ENCODE measurements around the gene CD7. TPM values are rescaled to one million over a fixed set of nuclear protein-coding genes. Genes with fewer than 3 reads are reported as not detected.

CD7 gene
- total and polyA plus RNA-seq, 2 donors (not counting 1 experiment from before 2014, with no cell fraction given) = 0.67 to 1.3 TPM

DNA sequence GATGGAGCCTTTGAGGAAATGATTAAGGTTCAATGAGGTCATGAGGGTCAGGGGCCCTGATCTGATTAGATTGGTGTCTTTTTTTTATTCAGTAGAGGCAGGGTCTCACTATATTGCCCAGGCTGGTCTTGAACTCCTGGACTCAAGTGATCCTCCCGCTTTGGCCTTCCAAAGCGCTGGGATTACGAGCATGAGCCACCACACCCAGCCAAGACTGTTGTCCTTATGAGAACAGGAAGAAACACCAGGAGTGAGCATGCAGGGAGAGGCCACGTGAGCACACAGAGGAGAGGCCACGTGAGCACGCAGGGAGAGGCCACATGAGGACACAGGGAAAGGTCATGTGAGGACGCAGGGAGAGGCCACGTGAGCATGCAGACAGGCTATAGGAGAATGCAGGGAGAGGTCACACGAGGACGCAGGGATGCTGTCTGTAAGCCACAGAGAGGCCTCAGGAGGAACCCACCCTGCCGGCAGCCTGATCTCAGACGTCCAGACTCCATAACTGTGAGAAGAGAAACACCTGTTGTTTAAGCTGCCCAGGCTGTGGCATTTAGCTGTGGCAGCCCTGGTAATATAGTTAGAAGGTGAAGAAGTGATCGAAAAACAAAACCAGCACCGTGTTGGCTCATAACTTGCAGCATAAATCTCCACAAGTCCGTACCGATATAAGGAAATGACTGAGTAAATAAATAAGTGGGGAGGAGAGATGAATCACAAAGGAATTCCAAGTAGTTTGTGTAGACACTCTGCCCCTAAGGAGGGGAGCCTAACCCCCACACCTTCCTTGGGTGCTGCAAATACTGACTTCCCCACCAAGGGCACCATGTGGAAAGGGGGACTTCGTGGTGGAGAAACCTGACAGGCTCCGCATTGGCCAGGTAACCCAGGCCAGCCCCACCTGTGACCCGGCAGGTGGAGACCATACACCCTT is 29.3 kb downstream of the CD7 start:
- H3K36me3 ChIP-seq (replicated peaks in 1 of 2; ENCODE audit: control extremely low read depth in 1 of 2, control insufficient read depth in 1 of 2, extremely low read depth in 1 of 2, insufficient read depth in 2 of 2, low read length in 1 of 2) = no peaks in the 10 kb centered on the region
- 82% methylated on average over 17 of the region's 19 CpGs for WGBS (ENCODE audit: insufficient coverage)
- H3K9me3 Mint-ChIP-seq (ENCODE audit: insufficient read depth) = no peaks in the 10 kb centered on the region
- no peaks in the 10 kb centered on the region for H3K27me3 Mint-ChIP-seq
- no peak overlapping the region for H3K4me3 ChIP-seq (ENCODE audit: control extremely low read depth in 1 of 5, extremely low read depth in 1 of 5, insufficient read depth in 1 of 5, low read depth in 2 of 5, low read length in 4 of 5)
- no peak overlapping the region for H2AFZ ChIP-seq (ENCODE audit: insufficient read depth, low read depth, low read length, poor library complexity, severe bottlenecking)
- H3K4me3 Mint-ChIP-seq = no peak overlapping the region
- TF ChIP-seq, protein P1, sequence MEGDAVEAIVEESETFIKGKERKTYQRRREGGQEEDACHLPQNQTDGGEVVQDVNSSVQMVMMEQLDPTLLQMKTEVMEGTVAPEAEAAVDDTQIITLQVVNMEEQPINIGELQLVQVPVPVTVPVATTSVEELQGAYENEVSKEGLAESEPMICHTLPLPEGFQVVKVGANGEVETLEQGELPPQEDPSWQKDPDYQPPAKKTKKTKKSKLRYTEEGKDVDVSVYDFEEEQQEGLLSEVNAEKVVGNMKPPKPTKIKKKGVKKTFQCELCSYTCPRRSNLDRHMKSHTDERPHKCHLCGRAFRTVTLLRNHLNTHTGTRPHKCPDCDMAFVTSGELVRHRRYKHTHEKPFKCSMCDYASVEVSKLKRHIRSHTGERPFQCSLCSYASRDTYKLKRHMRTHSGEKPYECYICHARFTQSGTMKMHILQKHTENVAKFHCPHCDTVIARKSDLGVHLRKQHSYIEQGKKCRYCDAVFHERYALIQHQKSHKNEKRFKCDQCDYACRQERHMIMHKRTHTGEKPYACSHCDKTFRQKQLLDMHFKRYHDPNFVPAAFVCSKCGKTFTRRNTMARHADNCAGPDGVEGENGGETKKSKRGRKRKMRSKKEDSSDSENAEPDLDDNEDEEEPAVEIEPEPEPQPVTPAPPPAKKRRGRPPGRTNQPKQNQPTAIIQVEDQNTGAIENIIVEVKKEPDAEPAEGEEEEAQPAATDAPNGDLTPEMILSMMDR (IDR thresholded peaks at IDR 0.05) = no peak
- no peak for TF ChIP-seq EZH2 (IDR thresholded peaks at IDR 0.05; ENCODE audit: borderline replicate concordance, insufficient read depth, low read depth, low read length, poor library complexity, severe bottlenecking)
- peaks cover 18% of the 10 kb centered on the region for H3K4me1 Mint-ChIP-seq
- H3K9ac ChIP-seq (ENCODE audit: low read length) = no peak overlapping the region
- peaks cover 0 to 4% (median 0%) of the 10 kb centered on the region in 3 donors for H3K9me3 ChIP-seq (ENCODE audit: control extremely low read depth in 1 of 3, control insufficient read depth in 2 of 3, insufficient read depth in 1 of 3, low read length in 2 of 3)
- no peak overlapping the region for H3K27ac ChIP-seq (ENCODE audit: low read length in 2 of 2)
- peaks cover 10 to 15% of the 10 kb centered on the region in 2 donors for H3K4me1 ChIP-seq (ENCODE audit: control insufficient read depth in 2 of 2, insufficient read depth in 2 of 2, low read length in 2 of 2)
- no peaks in the 10 kb centered on the region for H4K20me1 ChIP-seq (ENCODE audit: control insufficient read depth, insufficient read depth, low read length, poor library complexity, severe bottlenecking)
- H3K4me2 ChIP-seq (replicated peaks; ENCODE audit: low read depth, low read length, poor library complexity, severe bottlenecking) = no peak overlapping the region
- H3K27me3 ChIP-seq (replicated peaks in 1 of 4; ENCODE audit: control extremely low read depth in 1 of 4, control insufficient read depth in 3 of 4, insufficient read depth in 4 of 4, low read length in 3 of 4) = peaks cover 0 to 5% (median 0%) of the 10 kb centered on the region in 4 experiments
- intact Hi-C loops (cut with micrococcal nuclease) = no loop called here
- POLR2A ChIA-PET = no interaction called here
- ATAC-seq (ENCODE audit: low read depth) = no peak
- H3K27ac Mint-ChIP-seq = no peak overlapping the region
- CTCF ChIA-PET = no interaction called here
- no peak for DNase-seq
- no peaks in the 10 kb centered on the region for H3K79me2 ChIP-seq (ENCODE audit: control insufficient read depth, insufficient read depth, low read length)
